ENCODE results near the gene SLC5A12. TPM values are rescaled to one million over a fixed set of nuclear protein-coding genes. Genes with fewer than 3 reads are reported as not detected.

The SLC5A12 gene
- total and polyA plus RNA-seq, 12 donors, result 0.03 to 0.33 (median 0.12) TPM; not detected in 8

DNA sequence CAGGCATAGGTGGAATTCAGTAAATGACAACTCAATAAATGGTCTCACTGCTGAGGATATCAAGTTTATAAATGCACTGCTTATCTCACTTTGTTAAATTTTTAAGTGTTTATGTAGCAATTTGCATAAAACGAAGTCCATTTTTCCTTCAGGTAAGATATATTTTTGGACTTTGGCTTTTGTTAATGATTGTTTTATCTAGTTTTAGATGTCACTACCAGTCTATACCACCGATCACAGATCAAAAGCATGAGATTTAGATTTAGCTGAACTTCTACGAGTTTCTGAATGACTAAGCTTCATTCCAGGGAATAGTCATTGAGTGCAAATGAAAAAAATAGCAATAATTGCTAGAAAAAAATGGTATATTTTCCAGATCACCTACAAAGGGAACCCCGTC is 12.8 kb upstream of the SLC5A12 start:
- TF ChIP-seq CTCF (IDR thresholded peaks at IDR 0.05) (no peak), POLR2A (IDR thresholded peaks at IDR 0.05) (no peak)
- H3K36me3 ChIP-seq (replicated peaks in 1 of 2), result no peaks in the 10 kb centered on the region
- no peak overlapping the region for H3K4me3 ChIP-seq
- intact Hi-C loops (cut with DNase I), result no loop called here
- 68 to 83% (median 72%) methylated on average over 4 of the region's 4 CpGs for WGBS, 4 donors
- no peaks in the 10 kb centered on the region for H3K4me1 ChIP-seq (replicated peaks in 1 of 2)
- no peak overlapping the region for H3K27ac ChIP-seq
- H3K27me3 ChIP-seq, result no peaks in the 10 kb centered on the region
- no peak for DNase-seq
- no peaks in the 10 kb centered on the region for H3K9me3 ChIP-seq (replicated peaks in 1 of 3)

GRCh38 chr11:26731084-26731456 is 9.2 kb upstream of the SLC5A12 start:
- WGBS, 4 donors, result 57 to 77% (median 70%) methylated on average over 1 of the region's 1 CpG
- Histone ChIP-seq H3K36me3 (replicated peaks in 1 of 2) (no peaks in the 10 kb centered on the region), H3K27me3 (no peaks in the 10 kb centered on the region), H3K27ac (no peak overlapping the region), H3K4me3 (no peak overlapping the region), H3K9me3 (replicated peaks in 1 of 3) (no peaks in the 10 kb centered on the region), H3K4me1 (replicated peaks in 1 of 2) (no peaks in the 10 kb centered on the region)
- intact Hi-C loops (cut with DNase I), result no loop called here
- no peak for DNase-seq
- TF ChIP-seq POLR2A (IDR thresholded peaks at IDR 0.05) (no peak), CTCF (IDR thresholded peaks at IDR 0.05) (no peak)

DNA sequence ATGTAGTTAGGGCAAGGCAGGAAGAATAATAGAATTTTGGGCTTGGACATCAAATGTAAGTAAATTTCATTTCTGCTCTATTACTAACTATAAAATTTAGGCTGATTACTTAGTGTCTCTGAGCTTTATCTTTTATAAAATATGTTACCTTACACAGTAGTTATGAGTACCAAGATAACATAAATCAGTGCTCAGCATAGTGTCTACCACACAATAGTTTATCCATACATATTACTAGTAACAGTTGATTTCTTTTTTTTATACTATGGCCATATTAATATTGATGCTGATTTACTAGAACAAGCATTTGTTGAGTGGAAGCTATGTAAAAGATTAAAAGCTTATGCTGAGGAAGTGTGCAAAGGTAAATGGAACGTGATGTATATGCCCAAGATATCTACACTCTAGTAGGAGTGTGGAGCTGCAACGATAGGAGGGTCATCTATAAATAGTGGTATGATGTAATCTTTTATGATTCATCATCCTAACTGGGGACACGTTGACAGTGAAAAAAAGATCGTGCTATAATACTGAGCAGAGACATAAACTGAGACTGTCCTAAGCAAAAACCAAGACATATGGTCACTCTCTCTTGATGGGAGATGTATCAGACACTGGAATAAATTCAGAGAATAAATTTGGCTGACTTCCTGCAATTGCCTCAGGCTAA is 8.7 kb upstream of the SLC5A12 start:
- Histone ChIP-seq H3K27ac (no peak overlapping the region), H3K36me3 (replicated peaks in 1 of 2) (no peaks in the 10 kb centered on the region), H3K4me1 (replicated peaks in 1 of 2) (no peaks in the 10 kb centered on the region), H3K4me3 (no peak overlapping the region), H3K9me3 (replicated peaks in 1 of 3) (no peaks in the 10 kb centered on the region), H3K27me3 (no peaks in the 10 kb centered on the region)
- intact Hi-C loops (cut with DNase I), result no loop called here
- 23 to 26% (median 25%) methylated on average over 4 of the region's 4 CpGs for WGBS, 4 donors
- TF ChIP-seq POLR2A (IDR thresholded peaks at IDR 0.05) (no peak), CTCF (IDR thresholded peaks at IDR 0.05) (no peak)
- DNase-seq, result no peak

GRCh38 chr11:26729284-26729683 is 7.4 kb upstream of the SLC5A12 start:
- TF ChIP-seq CTCF (IDR thresholded peaks at IDR 0.05), result no peak
- no peak for TF ChIP-seq POLR2A (IDR thresholded peaks at IDR 0.05)
- no peak overlapping the region for H3K4me3 ChIP-seq
- no peak overlapping the region for H3K27ac ChIP-seq
- no peaks in the 10 kb centered on the region for H3K9me3 ChIP-seq (replicated peaks in 1 of 3)
- 66 to 83% (median 70%) methylated on average over 1 of the region's 1 CpG for WGBS, 4 donors
- intact Hi-C loops (cut with DNase I), result no loop called here
- no peak for DNase-seq
- H3K27me3 ChIP-seq, result no peaks in the 10 kb centered on the region
- H3K4me1 ChIP-seq (replicated peaks in 1 of 2), result no peaks in the 10 kb centered on the region
- no peaks in the 10 kb centered on the region for H3K36me3 ChIP-seq (replicated peaks in 1 of 2)
